Stimulated activated CD4-positive, alpha-beta T cell treated with anti-CD3 and anti-CD28 coated beads, Interleukin-15, amount 100 ng/mL, for 1 hour (primary cell): ENCODE data around the gene FXR2.
A peak's percentile ranks its signal among the peaks of the same experiment; 100 is the strongest.
"Not testable (repeated sequence)": the region's sequence is repeated elsewhere in the genome, so short reads cannot be mapped to it uniquely, and the experiment has no call there.

Experiments used
- DNase-seq, 2 donors: peaks; one replicate each; pipeline ENCODE4 v3.0.0-alpha.2; 2020; ENCODE audit warnings: low read depth in 1 of 2, low spot score in 1 of 2

Gene FXR2

GRCh38 chr17:7614425-7615264, at the start of gene FXR2:
Gene FXR2 (minus strand): TSS chr17:7614897. CDS start chr17:7614532, 365 bp downstream.
- peak; percentile 96 to 98 for DNase-seq

GRCh38 chr17:7656958-7657609, 42.4 kb upstream of the FXR2 start:
- no peak for DNase-seq

GRCh38 chr17:7655541-7655840, 40.8 kb upstream of the FXR2 start:
- no peak for DNase-seq

- no peak for DNase-seq
Observed at GRCh38 chr17:7654832-7655540, 40.3 kb upstream of the FXR2 start.

- no peak for DNase-seq
Observed at GRCh38 chr17:7652388-7653356, 38.0 kb upstream of the FXR2 start.

GRCh38 chr17:7651665-7652387, 37.1 kb upstream of the FXR2 start:
- no peak for DNase-seq

GRCh38 chr17:7651097-7651664, 36.5 kb upstream of the FXR2 start:
- DNase-seq = no peak

GRCh38 chr17:7650509-7651096, 35.9 kb upstream of the FXR2 start, which contains the start of gene ATP1B2:
Gene ATP1B2 (plus strand): TSS chr17:7650926. CDS start chr17:7651519, 593 bp downstream.
- peak; percentile 37 to 46 for DNase-seq

GRCh38 chr17:7647018-7647417, 32.3 kb upstream of the FXR2 start:
- DNase-seq = no peak

- DNase-seq = no peak
Observed at GRCh38 chr17:7646457-7646856, 31.8 kb upstream of the FXR2 start.

- no peak for DNase-seq
Observed at GRCh38 chr17:7644775-7645174, 30.1 kb upstream of the FXR2 start.

GRCh38 chr17:7641635-7642034, 26.9 kb upstream of the FXR2 start:
- DNase-seq = not testable (repeated sequence)

- no peak for DNase-seq
Observed at GRCh38 chr17:7640783-7641182, 26.1 kb upstream of the FXR2 start.

- no peak for DNase-seq
Observed at GRCh38 chr17:7636163-7636562, 21.5 kb upstream of the FXR2 start.

- no peak for DNase-seq
Observed at GRCh38 chr17:7634384-7634783, 19.7 kb upstream of the FXR2 start.

- DNase-seq = no peak
Observed at GRCh38 chr17:7633093-7633492, 18.4 kb upstream of the FXR2 start.

- DNase-seq = no peak
Observed at GRCh38 chr17:7632492-7632894, 17.8 kb upstream of the FXR2 start.

- DNase-seq = no peak
Observed at GRCh38 chr17:7631398-7632380, 17.0 kb upstream of the FXR2 start.
